SU-DHL-6 (cell line): ENCODE data around the gene HOXD4.

ENCODE experiments used
- H2AFZ ChIP-seq: fragments of 200-600 bp; sonication (generic); 2 replicates; pipeline ENCODE4 v1.6.1; 2014; ENCODE audit warnings: low read depth, mild to moderate bottlenecking, moderate library complexity, mixed read lengths, antibody characterized with exemption, low read length; ENCODE audit not compliant: severe bottlenecking
- H3F3A ChIP-seq: fragments of 200-600 bp; shearing (Covaris generic); 2 replicates; pipeline ENCODE4 v1.6.0; 2016; ENCODE audit warnings: antibody characterized with exemption, mild to moderate bottlenecking; ENCODE audit not compliant: insufficient read depth
- H3K27ac ChIP-seq: fragments of 200-600 bp; sonication (generic); 2 replicates; pipeline ENCODE4 v1.5.1; 2016; ENCODE audit warnings: low read depth, mild to moderate bottlenecking, low read length, moderate library complexity, mixed read lengths
- H3K27me3 ChIP-seq: fragments of 200-600 bp; sonication (generic), shearing (Covaris generic); 2 replicates; pipeline ENCODE4 v1.6.0; 2014; ENCODE audit warnings: mild to moderate bottlenecking, low read length
- H3K36me3 ChIP-seq: fragments of 200-600 bp; sonication (generic); 2 replicates; pipeline ENCODE4 v1.6.1; 2014; ENCODE audit warnings: mild to moderate bottlenecking, low read length, mixed read lengths
- H3K4me2 ChIP-seq: fragments of 300-600, 200-600 bp; shearing (Covaris generic), sonication (generic); 2 replicates; pipeline ENCODE4 v1.6.0; 2014; ENCODE audit warnings: low read length, low read depth, mild to moderate bottlenecking; ENCODE audit not compliant: poor library complexity, severe bottlenecking
- H3K4me3 ChIP-seq: fragments of 200-600 bp; sonication (generic); 2 replicates; pipeline ENCODE4 v1.5.1; 2014; ENCODE audit warnings: antibody characterized with exemption, low read length, mild to moderate bottlenecking, mixed read lengths; ENCODE audit not compliant: insufficient read depth, poor library complexity, severe bottlenecking
- H3K79me2 ChIP-seq: fragments of 200-600 bp; sonication (generic); 2 replicates; pipeline ENCODE4 v1.6.1; 2014; ENCODE audit warnings: mild to moderate bottlenecking, low read length, moderate library complexity; ENCODE audit not compliant: insufficient read depth
- H3K9ac ChIP-seq: fragments of 200-600 bp; sonication (generic); 2 replicates; pipeline ENCODE4 v1.7.0; 2014; ENCODE audit warnings: mild to moderate bottlenecking, low read length
- H3K9me2 ChIP-seq: fragments of 200-600 bp; sonication (generic); replicated peaks from 2 replicates; pipeline ENCODE4 v1.6.1; 2014; ENCODE audit warnings: low read length; ENCODE audit not compliant: insufficient read depth
- H3K9me3 ChIP-seq: fragments of 200-600 bp; sonication (generic); 2 replicates; pipeline ENCODE4 v1.6.1; 2014; ENCODE audit warnings: low read length, mixed read lengths; ENCODE audit not compliant: insufficient read depth
- H4K20me1 ChIP-seq: fragments of 200-600 bp; sonication (generic); 2 replicates; pipeline ENCODE4 v1.6.1; 2014; ENCODE audit warnings: low read depth, mild to moderate bottlenecking, antibody characterized with exemption, low read length, moderate library complexity, mixed read lengths
- EZH2phosphoT487 ChIP-seq: fragments of 200-600 bp; sonication (generic), shearing (Covaris generic); conservative IDR thresholded peaks from 2 replicates; pipeline ENCODE4 v1.6.1; 2018; ENCODE audit warnings: mild to moderate bottlenecking, antibody characterized with exemption, low read length, moderate library complexity, mixed read lengths
- TF ChIP-seq, protein P1 (sequence below): fragments of 200-600 bp; sonication (generic); IDR thresholded peaks from one replicate; pipeline ENCODE4 v1.5.1; 2017; ENCODE audit warnings: antibody characterized with exemption, mild to moderate bottlenecking, low read length, moderate library complexity; ENCODE audit not compliant: insufficient read depth, poor library complexity, severe bottlenecking

HOXD4 gene

DNA sequence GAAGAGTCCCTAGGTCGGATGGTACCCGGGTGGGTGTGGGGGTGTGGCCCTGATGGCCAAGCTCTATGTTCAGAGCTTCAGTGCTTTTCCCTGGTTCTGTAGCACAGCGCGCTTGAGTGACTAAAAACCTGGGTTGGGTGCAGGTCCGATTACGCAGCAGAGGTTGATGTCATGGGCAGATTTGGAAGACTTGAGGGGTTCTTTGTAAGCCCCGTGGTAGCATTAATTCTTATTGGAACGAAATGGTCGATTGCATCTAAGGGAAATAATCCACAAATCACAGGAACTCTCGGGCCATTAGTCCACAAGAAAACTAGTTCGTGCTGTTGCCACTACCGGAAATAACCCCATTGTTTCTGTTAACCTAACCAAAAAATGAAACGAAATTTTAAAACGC, 12.8 kb upstream of the HOXD4 start:
- Histone ChIP-seq H3K27me3 (no peaks in the 10 kb centered on the region), H3K4me3 (no peak overlapping the region), H3F3A (no peaks in the 10 kb centered on the region), H3K27ac (no peak overlapping the region), H3K36me3 (no peaks in the 10 kb centered on the region), H3K9me3 (no peaks in the 10 kb centered on the region), H4K20me1 (no peaks in the 10 kb centered on the region), H3K9me2 (no peaks in the 10 kb centered on the region), H2AFZ (no peak overlapping the region), H3K4me2 (no peak overlapping the region), H3K9ac (no peak overlapping the region), H3K79me2 (no peaks in the 10 kb centered on the region)
- no peak for TF ChIP-seq EZH2phosphoT487
- TF ChIP-seq, protein P1, sequence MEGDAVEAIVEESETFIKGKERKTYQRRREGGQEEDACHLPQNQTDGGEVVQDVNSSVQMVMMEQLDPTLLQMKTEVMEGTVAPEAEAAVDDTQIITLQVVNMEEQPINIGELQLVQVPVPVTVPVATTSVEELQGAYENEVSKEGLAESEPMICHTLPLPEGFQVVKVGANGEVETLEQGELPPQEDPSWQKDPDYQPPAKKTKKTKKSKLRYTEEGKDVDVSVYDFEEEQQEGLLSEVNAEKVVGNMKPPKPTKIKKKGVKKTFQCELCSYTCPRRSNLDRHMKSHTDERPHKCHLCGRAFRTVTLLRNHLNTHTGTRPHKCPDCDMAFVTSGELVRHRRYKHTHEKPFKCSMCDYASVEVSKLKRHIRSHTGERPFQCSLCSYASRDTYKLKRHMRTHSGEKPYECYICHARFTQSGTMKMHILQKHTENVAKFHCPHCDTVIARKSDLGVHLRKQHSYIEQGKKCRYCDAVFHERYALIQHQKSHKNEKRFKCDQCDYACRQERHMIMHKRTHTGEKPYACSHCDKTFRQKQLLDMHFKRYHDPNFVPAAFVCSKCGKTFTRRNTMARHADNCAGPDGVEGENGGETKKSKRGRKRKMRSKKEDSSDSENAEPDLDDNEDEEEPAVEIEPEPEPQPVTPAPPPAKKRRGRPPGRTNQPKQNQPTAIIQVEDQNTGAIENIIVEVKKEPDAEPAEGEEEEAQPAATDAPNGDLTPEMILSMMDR = no peak

DNA sequence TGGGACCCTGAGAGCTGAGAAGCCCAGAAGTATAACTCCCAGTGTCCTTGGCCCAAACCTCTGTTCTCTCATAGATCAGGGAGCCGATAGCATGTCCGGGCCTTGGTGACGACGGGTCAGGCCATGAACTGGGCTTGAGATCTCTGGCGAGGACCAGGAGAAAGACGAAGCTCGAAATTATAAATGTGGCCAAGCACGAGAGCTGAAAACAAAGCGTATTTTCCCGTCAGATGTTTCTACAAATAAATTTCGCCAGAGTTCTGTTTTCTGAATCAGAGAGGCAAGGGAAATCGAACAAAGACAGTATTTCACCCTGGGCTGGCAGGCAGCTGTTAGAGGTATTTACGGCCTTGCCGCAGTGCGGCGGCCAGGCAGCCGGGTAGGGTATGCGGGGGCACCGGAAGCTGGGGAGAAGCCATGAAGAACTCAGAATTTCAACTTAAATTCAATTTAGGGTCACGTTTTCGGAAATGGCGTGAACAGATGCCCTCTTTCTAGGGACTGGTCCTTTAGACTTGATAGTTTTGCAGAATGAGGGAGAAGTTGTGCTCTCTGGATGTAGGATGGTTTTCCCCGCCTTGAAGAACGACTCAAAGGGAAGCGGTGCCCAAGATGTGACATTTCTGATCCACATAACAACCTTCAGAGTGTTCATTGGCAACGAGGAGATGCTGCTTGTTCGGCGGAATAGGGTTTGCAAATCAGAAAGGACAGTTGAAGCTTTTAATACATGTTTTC, 12.3 kb upstream of the HOXD4 start:
- Histone ChIP-seq H3K36me3 (no peaks in the 10 kb centered on the region), H3K9me2 (no peaks in the 10 kb centered on the region), H3K9me3 (no peaks in the 10 kb centered on the region), H3K9ac (no peak overlapping the region), H2AFZ (no peak overlapping the region), H4K20me1 (no peaks in the 10 kb centered on the region), H3K4me2 (no peak overlapping the region), H3K27ac (no peak overlapping the region), H3F3A (no peaks in the 10 kb centered on the region), H3K27me3 (no peaks in the 10 kb centered on the region), H3K4me3 (no peak overlapping the region), H3K79me2 (no peaks in the 10 kb centered on the region)
- TF ChIP-seq, protein P1 = no peak
- no peak for TF ChIP-seq EZH2phosphoT487

DNA sequence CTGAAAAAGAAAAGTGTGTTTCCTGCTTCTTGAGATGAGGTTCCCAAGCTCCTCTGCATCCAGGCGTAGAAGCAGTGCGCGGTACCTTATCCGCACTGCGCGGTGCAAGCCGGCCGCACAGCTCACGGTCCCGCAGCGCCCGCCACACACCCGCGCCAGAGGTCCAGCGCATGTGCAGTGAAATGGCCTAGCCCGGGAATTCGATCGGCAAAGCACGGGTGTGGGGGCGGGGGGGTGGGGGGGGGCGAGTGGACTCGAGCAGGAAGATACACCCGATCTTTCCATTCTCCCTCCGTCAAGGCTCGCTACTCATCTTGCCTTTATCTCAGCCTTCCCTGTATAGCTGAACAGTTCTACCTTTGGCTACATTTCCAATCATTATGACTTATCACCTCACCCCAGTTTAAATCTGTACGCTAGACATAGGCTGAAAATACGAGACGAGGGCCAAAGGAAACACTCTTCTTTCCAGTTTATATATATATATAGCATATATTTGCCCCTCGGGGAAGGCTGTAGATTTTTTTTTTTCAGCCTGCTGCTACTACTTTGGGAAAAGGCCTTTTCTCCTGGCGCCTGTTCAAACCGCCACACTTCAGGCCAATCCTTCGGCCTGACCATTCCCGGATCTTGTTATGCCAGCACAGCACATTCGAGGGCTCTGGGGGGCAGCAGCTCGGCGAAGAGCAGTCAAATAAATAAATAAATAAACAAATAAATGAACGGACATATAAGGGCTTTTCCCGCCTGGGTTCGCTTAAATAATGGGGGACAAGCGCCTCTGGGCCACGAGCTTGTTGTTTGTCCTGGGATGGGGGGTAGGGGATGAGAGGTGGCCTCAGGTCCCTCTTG, 11.5 kb upstream of the HOXD4 start:
- H2AFZ ChIP-seq = no peak overlapping the region

More for the DNA sequence above, 11.5 kb upstream of the HOXD4 start:
- H4K20me1 ChIP-seq = no peaks in the 10 kb centered on the region
- no peak overlapping the region for H3K4me3 ChIP-seq
- no peaks in the 10 kb centered on the region for H3K36me3 ChIP-seq
- H3K9me3 ChIP-seq = no peaks in the 10 kb centered on the region
- no peaks in the 10 kb centered on the region for H3K27me3 ChIP-seq
- no peaks in the 10 kb centered on the region for H3K9me2 ChIP-seq
- H3F3A ChIP-seq = no peaks in the 10 kb centered on the region
- H3K9ac ChIP-seq = no peak overlapping the region
- H3K27ac ChIP-seq = no peak overlapping the region
- H3K4me2 ChIP-seq = no peak overlapping the region
- TF ChIP-seq, protein P1 = no peak
- TF ChIP-seq EZH2phosphoT487 = no peak
- no peaks in the 10 kb centered on the region for H3K79me2 ChIP-seq
